AG04449 (cell line): Measurements from ENCODE around the gene CGN.
A peak's percentile ranks its signal among the peaks of the same experiment; 100 is the strongest.

Experiments
- CTCF ChIA-PET: fragments of 350-600 bp; formaldehyde crosslinking; extraction: SDS; loops from one replicate; lab custom pipeline; 2021; ENCODE audit warnings: antibody characterized with exemption; lab: Yijun Ruan, JAX
- POLR2A ChIA-PET: fragments of 400-600, 350-600 bp; formaldehyde crosslinking; extraction: SDS; loops from one replicate; lab custom pipeline; 2020; ENCODE audit warnings: antibody characterized with exemption, inconsistent platforms; lab: Yijun Ruan, JAX
- DNase-seq: peaks from one replicate; pipeline ENCODE4 v3.0.0-alpha.2; 2010; ENCODE audit warnings: low read depth, low spot score
- H3K4me3 ChIP-seq: 2 replicates; pipeline ENCODE4 v1.5.1; 2011; ENCODE audit warnings: low read depth, mild to moderate bottlenecking, control low read depth, low read length
- TF ChIP-seq, protein P1 (sequence below): IDR thresholded peaks from one replicate; pipeline ENCODE4 v1.5.1; 2011; ENCODE audit warnings: mild to moderate bottlenecking, moderate library complexity, low read length, control low read depth, inconsistent platforms; ENCODE audit not compliant: insufficient read depth; ENCODE audit errors: missing control alignments

The CGN gene

DNA sequence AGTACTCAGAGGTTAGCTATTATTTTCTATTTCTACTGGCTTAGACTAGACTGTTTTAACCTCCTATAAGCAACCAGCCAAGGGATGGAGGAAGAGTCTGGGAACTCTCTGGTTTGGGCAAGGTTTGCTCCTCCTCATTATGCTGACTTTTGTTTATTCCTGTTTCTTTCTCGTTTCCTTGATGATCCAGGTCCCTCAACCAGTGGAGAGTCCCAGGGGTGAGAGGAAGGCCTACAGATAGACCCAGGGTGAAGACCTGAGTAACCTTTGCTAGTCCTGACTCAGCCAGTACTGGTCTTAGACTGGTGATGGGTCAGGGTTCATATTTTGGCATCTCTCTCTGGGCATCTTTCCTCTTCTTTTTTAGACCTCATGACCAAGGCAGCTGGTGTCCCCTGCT lies 34.4 kb downstream of the CGN start:
- POLR2A ChIA-PET = no interaction called here
- CTCF ChIA-PET = interaction anchor here (1.5 to 1.9 kb wide), 2 partner anchors 10 to 12 kb away, joined by 6 to 8 read pairs; no protein-coding TSS in a partner anchor
- no peak overlapping the region for H3K4me3 ChIP-seq
- no peak for DNase-seq
- TF ChIP-seq, protein P1, sequence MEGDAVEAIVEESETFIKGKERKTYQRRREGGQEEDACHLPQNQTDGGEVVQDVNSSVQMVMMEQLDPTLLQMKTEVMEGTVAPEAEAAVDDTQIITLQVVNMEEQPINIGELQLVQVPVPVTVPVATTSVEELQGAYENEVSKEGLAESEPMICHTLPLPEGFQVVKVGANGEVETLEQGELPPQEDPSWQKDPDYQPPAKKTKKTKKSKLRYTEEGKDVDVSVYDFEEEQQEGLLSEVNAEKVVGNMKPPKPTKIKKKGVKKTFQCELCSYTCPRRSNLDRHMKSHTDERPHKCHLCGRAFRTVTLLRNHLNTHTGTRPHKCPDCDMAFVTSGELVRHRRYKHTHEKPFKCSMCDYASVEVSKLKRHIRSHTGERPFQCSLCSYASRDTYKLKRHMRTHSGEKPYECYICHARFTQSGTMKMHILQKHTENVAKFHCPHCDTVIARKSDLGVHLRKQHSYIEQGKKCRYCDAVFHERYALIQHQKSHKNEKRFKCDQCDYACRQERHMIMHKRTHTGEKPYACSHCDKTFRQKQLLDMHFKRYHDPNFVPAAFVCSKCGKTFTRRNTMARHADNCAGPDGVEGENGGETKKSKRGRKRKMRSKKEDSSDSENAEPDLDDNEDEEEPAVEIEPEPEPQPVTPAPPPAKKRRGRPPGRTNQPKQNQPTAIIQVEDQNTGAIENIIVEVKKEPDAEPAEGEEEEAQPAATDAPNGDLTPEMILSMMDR = no peak

DNA sequence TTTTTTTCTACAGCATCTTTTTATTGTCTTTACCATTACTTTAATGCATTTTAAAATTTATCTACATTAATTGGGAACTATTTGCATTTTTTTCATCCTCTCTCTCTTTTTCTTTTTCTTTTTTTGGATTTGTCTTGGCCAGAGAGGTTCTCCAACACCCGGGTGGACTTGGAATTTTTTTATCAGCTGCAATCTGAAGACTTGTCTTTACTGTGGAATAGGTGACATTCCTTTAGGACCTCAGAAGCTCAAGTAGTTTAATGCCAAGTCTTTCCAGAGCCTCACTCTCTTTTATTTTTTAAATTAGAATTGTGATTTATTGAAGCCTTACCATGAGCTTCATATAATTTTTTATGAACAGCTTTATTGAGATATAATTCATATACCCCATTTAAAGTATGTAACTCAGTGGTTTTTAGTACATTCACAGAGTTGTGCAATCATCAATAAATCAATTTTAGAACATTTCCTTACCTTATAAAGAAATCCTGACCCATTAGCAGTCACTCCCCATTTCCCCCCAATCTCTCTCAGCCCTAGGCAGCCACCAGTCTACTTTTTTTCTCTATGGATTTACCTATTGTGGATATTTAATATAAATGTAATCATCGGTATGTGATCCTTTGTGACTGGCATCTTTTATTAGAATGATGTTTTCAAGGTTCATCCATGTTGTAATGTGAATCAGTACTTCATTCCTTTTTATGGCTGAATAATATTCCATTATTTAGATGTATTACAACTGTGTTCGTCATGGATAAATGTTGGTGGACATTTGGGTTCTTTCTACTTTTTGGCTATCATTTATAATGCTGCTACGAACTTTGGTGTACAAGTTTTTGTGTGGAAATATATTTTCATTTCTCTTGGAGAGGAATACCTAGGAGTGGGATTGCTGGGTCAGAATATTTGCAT lies 35.1 kb downstream of the CGN start:
- ChIA-PET POLR2A (interaction anchor here (1.0 kb wide), 1 partner anchor 9 kb away, joined by 4 read pairs; no protein-coding TSS in a partner anchor), CTCF (interaction anchor here (1.4 to 1.5 kb wide), 2 partner anchors 11 to 48 kb away, joined by 6 read pairs; no protein-coding TSS in a partner anchor)
- TF ChIP-seq, protein P1 = no peak
- DNase-seq = no peak
- no peak overlapping the region for H3K4me3 ChIP-seq

GRCh38 chr1:151547119-151547899 lies 36.1 kb downstream of the CGN start:
- TF ChIP-seq, protein P1 = no peak
- CTCF ChIA-PET = interaction anchor here (1.4 to 1.6 kb wide), 3 partner anchors 10 to 47 kb away, joined by 4 to 6 read pairs (median 6); no protein-coding TSS in a partner anchor
- peak overlapping the region; percentile 21; the same call in 1 of the 2 replicates for H3K4me3 ChIP-seq
- peak; percentile 86 for DNase-seq
- POLR2A ChIA-PET = interaction anchor here (1.0 to 1.7 kb wide), 2 partner anchors 8 to 10 kb away, joined by 4 read pairs; partner anchors contain the start of gene TUFT1

DNA sequence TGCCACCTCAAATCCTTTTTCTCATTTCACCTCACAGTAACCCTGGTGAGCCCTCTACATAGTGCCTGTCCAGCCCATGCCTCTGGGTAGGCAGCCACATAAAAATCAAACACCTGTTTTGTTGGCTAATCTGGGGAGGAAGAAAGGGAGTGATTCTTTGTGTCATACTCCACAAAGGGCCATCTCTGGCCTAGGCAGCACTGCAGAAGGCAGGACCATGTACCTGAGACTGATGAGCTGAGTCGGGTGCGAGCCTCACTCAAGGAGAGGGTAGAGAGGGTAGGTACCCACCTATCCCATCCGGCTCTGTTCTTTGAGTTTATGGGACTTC lies 36.7 kb downstream of the CGN start:
- DNase-seq = no peak
- TF ChIP-seq, protein P1 = no peak
- H3K4me3 ChIP-seq = no peak overlapping the region; the same call in 1 of the 2 replicates
- POLR2A ChIA-PET = interaction anchor here (1.5 to 1.7 kb wide), 2 partner anchors 8 to 14 kb away, joined by 4 read pairs; partner anchors contain the start of gene TUFT1
- CTCF ChIA-PET = interaction anchor here (1.4 to 1.6 kb wide), 2 partner anchors 10 to 46 kb away, joined by 4 to 6 read pairs; no protein-coding TSS in a partner anchor

GRCh38 chr1:151549199-151549598 lies 38.0 kb downstream of the CGN start:
- ChIA-PET POLR2A (interaction anchor here (1.5 to 1.7 kb wide), 3 partner anchors 8 to 12 kb away, joined by 4 to 5 read pairs (median 4); partner anchors contain the start of gene TUFT1), CTCF (interaction anchor here (0.6 to 2.0 kb wide), 4 partner anchors 8 to 44 kb away, joined by 3 to 5 read pairs (median 4); no protein-coding TSS in a partner anchor)
- DNase-seq = no peak
- H3K4me3 ChIP-seq = no peak overlapping the region
- TF ChIP-seq, protein P1 = no peak
